Spleen (tissue), 7 donors: Measurements from ENCODE around the gene BMP5.

Source experiments
- CTCF ChIP-seq, 11 experiments: fragments of 200-600 bp in 7 of 11; fragments of 450-650 bp in 4 of 11; sonication (generic) in 4 of 11; IDR thresholded peaks in 8 of 11; conservative IDR thresholded peaks in 3 of 11; 1 replicate in 7 of 11; 2 replicates in 4 of 11; pipeline versions ENCODE4 v1.4.0 to v1.8.0; 2016 to 2021; ENCODE audit warnings: antibody characterized with exemption in 11 of 11, inconsistent platforms in 4 of 11, mild to moderate bottlenecking in 1 of 11
- POLR2A ChIP-seq, 3 donors: fragments of 450-650 bp; IDR thresholded peaks; one replicate each; pipeline ENCODE4 v1.5.1; 2017; ENCODE audit warnings: antibody characterized with exemption in 3 of 3, mild to moderate bottlenecking in 1 of 3
- POLR2AphosphoS5 ChIP-seq, 3 donors: sonication (generic); formaldehyde crosslinking; IDR thresholded peaks; one replicate each; pipeline ENCODE4 v1.5.1; 2017; ENCODE audit warnings: antibody characterized with exemption in 3 of 3
- donor health status: DM: no; HTN: no; CAD: no; lungs with moderate emphysema.
- donor health status: DM: no; HTN: no; CAD: no.
- donor health status: DM: no; HTN: no; CAD: no.

- no peak for TF ChIP-seq POLR2AphosphoS5 (IDR thresholded peaks at IDR 0.05)
- no peak for TF ChIP-seq POLR2A (IDR thresholded peaks at IDR 0.05)
- no peak for TF ChIP-seq CTCF (IDR thresholded peaks at IDR 0.05 in 8 of 11, conservative IDR thresholded peaks at IDR 0.05 in 3 of 11)
Observed at GRCh38 chr6:55746473-55746872, 128.9 kb downstream of the BMP5 start.
